HG03378 (cell line): Measurements from ENCODE around the gene FOXO6.

Experiments
- ATAC-seq: cut with Tn5 transposase; IDR thresholded peaks from one replicate; pipeline ENCODE4 v1.9.1; 2021; ENCODE audit warnings: mild to moderate bottlenecking, moderate library complexity; ENCODE audit not compliant: unreplicated experiment

FOXO6 gene

GRCh38 chr1:41380979-41381691 lies 19.9 kb downstream of the FOXO6 start:
- ATAC-seq, result no peak

GRCh38 chr1:41381692-41382479 lies 20.7 kb downstream of the FOXO6 start:
- no peak for ATAC-seq

- ATAC-seq, result no peak
Measured at GRCh38 chr1:41382480-41383090, 21.4 kb downstream of the FOXO6 start.

GRCh38 chr1:41383094-41383852 lies 22.0 kb downstream of the FOXO6 start:
- no peak for ATAC-seq

GRCh38 chr1:41384579-41384978 lies 23.3 kb downstream of the FOXO6 start:
- ATAC-seq, result no peak

DNA sequence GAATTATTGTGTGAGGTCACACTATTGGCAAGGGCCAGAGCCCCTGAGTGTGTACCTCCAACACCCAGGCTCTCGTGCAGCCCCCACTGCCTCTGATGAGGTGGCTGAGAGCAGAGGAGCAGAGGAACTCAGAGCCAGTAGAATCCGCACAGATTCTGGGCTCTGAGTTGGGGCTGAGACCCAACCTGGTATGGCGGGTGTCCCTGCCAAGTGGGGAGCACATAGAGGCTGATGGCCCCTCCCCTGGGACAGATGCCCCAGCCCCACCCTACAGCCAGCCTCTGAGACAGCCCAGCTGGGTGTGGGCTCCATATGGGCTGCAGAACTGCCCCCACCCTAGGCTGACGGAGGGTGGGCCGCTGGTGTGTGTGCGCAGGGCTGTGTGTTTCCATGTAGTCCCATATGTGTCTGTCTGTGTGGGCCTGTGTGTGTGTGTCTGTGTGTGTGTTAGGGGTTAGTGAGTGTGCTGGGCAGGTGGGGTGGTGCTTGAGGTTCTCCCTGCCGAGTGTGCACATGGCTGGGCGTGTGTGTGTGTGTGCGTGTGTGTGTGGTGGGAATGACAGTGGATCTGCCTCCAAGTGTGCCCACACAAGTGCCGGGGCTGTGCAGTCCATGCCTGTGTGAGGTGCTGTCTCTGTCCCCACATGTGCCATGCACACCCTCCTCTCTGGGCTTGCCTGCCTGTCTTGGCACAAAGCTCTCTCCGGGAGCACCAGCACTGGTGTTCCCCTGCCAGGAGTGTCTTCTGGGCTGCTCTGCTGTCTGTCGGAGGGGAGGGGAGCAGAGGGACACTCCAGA lies 24.4 kb downstream of the FOXO6 start:
- no peak for ATAC-seq

DNA sequence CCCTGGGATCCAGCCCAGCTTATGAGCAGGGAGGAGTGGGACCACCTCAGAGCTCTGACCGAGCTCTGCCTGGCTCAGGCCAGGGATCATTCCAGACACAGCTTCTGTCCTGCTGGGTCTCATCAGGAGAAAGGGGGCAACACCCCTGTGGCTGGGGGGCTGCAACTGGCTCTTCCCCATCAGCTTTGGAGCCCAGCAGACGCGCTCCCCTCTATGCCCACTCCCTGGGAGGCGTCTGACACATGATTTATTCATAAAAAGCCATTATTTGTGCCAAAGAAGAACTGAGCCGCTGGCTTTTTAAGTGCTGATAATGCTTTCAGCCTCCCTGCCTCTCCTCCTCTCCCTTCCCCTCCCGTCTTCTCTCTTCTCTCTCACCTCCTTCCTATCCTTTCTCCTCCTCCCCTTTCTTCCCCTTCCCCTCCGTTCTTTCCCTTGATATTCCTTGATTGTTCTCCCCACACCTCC lies 25.0 kb downstream of the FOXO6 start:
- no peak for ATAC-seq

GRCh38 chr1:41387667-41388091 lies 26.4 kb downstream of the FOXO6 start:
- ATAC-seq, result no peak

- no peak for ATAC-seq
Measured at GRCh38 chr1:41388510-41388909, 27.3 kb downstream of the FOXO6 start.

- no peak for ATAC-seq
Measured at GRCh38 chr1:41389009-41389408, 27.8 kb downstream of the FOXO6 start.

DNA sequence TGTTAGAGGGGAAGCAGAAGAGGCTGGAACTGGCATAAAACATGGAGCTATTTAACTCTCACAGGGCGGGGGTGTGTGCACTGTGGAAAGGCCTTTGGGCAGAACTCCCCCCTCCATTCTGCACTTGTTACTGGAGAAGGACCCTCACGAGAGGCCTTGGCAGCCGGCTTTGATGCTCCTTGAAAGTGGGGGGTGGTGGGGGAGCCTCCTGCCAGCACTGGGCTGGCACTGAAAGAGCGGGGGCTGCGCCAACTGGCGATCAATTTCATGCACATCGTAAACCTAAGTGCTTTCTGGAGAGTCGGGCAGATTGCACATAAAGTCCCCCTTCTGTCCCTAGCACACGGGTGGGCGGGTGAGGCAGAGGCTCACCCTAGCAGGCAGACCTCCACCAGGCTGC lies 28.9 kb downstream of the FOXO6 start:
- no peak for ATAC-seq

GRCh38 chr1:41390573-41390972 lies 29.3 kb downstream of the FOXO6 start:
- ATAC-seq, result no peak

DNA sequence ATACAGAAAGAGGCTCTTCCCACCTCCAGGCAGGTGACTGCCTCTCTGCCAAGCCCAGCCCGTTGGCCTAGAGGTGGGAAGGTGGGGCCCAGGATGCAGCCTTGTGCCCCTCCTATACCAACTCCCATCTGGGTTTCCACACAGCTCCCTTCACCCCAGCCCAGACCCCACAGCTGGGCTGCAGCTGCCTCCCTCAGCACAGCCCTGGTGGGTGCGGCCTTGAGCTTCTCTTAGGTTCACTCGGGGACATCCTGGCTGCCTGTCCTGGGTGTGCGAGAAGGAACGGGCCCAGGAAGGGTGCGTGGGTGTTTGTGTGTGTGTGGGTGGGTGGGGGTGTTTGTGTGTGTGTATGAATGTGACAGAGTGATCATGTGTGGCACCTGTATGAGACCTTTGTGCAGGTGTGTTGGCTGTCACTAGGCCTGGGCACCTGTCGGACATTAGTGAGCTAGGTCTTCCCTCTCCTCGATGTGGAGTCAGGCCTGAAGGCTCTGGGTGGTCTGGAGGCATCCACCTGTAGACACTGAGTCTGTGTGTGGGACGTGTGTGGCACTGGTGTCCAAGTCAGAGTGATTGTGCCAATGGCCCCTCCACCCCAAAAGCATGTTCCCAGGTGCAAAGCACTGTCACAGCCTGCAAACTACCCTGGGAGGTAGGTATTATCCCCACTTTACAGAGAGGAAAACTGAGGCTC lies 30.7 kb downstream of the FOXO6 start:
- ATAC-seq, result no peak

DNA sequence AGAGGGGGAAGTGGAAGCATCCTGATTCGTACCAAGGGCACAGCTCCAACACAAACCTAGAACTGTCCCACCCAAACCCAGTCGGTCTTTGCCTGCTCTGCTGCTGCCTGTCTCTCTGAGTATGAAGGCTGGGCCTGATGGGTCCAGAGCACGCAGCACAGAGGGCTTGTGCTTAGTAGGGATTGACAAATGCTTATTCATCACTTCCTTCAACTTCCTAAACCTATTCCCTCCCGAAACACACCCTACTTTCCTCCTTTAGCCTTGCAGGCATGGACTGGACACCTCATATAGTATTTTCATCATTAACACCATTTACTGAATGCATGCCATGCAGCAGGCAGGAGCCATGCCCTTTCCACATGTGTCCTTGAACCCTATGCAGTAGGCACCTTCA lies 31.3 kb downstream of the FOXO6 start:
- ATAC-seq, result no peak

DNA sequence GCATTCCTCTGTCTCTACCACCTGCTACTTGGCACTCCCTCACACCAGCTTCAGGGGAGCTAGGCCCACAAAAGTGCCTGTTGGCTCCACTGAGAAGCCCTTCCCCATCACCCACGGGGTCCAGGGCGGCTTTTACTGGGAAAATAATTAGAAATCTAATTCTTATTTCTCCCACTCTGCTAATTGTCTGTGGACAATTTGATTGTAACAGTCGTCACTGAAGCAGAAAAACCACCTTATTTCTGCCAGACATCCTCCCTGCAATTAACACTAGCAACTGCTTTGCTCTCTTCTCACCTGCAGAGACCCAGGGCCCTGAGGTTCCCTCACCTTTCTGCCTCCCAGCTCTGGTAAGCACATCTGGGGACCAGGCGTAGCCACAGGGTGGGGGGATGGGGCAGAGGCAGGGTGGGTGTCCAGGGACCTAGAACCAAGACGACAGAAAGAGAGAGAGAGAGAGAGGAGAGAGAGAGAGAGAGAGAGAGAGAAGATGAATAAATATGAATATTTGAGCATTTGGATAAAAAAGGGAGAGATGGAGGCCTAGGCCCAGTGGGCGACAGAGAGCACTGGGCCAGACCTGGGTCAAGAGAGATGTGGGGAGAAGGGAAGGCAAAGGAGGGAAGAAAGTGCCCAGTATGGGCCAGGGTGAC lies 32.6 kb downstream of the FOXO6 start:
- ATAC-seq, result no peak

DNA sequence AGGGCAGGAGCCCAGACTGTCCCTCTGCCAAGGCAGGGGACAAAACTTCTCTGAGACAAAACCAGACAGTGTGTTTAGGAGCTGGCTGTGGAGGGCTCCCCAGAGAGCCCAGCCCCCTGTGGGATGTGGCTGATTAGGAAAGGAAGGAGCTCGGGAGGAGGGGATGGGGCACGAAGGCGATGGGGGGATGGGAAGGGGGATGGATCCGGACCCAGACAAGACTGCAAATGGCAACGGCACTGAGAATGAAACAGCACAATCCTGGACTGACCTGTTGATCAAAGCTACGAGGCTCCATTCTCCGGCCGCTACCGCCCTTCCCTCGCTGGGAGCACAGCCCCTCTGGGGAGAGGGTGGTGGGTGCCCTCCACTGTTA lies 33.1 kb downstream of the FOXO6 start:
- ATAC-seq, result no peak

DNA sequence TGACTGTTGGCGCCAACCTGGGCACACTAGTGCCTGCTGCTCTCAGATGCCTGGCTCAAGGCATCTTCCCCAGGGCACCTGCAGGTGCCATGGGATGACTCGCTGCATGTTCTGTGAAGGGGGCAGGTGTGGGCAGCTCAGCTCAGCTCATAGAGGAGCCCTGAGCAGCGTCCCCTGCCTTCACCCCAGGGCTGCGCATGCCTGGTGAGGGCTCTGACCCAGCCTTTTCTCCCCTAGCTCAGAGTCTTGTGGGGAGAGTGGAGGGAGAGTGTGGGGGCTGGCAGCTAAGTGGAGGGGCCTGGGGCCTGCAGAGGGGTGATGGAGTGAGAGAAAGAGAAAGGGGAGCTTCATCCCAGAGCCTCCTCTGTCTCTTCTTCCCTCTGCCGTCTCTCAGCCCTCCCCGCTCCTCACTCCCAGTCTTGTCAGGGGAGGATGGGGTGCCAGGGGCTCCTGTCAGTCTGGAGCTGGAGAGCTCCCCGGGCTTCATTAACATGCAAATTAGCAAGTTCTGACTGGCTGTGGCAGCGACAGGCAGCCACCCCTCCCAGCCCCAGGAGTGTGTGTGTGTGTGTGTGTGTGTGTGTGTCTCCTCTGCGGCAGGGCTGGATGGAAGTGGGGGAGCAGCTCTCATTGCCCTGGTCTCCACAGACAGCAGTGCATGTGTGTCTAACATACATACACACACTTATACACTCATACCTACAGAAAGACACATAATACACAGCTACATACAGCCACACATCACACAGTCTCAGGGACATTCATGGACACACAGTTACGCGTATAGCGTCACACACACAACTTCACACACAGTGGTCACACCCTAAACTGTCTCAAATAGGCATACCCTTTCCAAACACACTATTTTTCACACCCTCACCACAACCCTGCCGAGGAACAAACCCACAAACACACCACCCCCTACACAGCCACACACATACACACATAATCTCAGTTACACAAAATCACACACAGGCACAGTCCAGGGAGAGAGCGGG lies 34.0 kb downstream of the FOXO6 start:
- no peak for ATAC-seq

DNA sequence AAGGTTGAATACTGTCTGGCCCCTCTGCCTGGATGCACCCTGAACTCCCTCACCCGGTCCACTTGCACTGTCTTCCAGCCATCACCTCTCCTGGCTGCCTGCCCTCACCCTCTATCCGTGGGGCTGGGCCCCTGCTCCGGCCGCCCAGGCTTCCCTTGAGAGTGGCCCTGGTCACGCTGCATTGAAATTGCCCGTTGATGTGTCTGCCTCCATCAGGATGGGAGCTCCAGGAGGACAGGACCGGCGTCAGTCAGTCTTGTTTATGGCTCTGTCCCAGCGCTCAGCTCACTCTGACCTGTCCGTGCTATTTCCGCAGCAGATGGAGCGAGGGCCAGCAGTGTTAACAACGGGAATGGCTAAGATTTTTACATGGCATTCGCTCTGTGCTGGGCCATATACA lies 34.9 kb downstream of the FOXO6 start:
- ATAC-seq, result no peak
